Activated T-cell treated with anti-CD3 and anti-CD28 coated beads, Interleukin-2, amount 50 U/mL, for 1 hour (primary cell): Measurements from ENCODE around the gene TPM4.

ENCODE experiments used
- DNase-seq: peaks from one replicate; pipeline ENCODE4 v3.0.0-alpha.2; 2020

Gene TPM4

DNA sequence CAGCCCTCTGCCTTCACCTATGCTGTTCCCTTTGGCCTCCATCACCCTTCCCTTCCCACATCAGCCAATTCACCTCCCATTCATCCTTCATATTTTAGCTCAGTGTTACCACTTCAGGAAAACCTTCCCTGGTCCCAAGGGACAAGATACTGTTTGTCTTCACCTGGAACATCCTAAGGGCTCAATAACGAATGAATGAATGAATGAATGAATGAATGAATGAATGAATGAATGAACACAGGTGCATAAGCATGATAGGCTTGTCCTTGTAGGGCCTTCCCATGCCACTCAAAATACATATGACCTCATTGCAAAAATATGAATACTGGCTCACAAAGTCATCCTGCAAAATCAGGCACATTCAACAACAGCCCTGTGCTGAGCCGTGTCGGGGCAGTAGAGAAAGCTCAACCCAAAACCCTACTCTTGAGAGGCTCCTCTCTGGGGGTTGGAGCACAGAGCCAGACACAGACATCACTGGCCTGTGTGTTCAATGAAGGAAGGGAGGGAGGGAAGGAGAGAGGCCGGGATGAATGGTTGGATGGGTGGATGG is 33.7 kb upstream of the TPM4 start:
- DNase-seq, result no peak

- no peak for DNase-seq
Observed at GRCh38 chr19:16043156-16043757, 33.0 kb upstream of the TPM4 start.

GRCh38 chr19:16044746-16045145 is 31.5 kb upstream of the TPM4 start:
- no peak for DNase-seq

DNA sequence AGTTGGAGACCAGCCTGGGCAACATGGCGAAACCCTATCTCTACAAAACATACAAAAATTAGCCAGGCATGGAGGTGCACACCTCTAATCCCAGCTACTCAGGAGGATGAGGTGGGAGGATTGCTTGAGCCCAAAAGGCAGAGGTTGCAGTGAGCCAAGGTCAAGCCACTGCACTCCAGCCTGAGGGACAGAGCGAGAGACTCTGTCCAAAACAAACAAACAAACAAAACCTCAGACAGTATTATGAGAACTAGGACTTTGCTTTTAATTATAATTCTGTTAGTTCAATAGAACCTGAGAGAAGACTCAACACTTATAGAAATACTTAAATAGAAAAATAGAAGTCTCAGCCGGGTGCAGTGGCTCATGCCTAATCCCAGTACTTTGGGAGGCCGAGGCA is 31.1 kb upstream of the TPM4 start:
- no peak for DNase-seq

GRCh38 chr19:16045893-16046292 is 30.4 kb upstream of the TPM4 start:
- no peak for DNase-seq

DNA sequence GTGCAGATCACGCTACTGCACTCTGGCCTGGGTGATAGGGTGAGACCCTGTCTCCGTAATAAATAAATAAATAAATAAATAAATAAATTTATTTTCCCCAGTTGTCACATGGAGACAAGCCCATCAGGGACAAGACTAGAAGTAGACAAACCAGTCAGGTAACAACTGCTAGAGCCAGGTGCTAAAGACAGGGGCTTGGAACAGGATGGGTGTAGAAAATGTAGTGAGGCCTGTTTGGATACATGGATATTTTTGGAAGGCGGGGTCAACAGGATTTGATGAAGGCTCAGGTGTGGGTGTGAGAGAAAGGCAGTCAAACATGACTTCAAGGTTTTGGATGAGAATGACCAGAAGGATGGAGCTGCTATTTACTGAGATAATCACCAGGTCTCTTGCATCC is 27.7 kb upstream of the TPM4 start:
- no peak for DNase-seq

GRCh38 chr19:16051254-16052025 is 24.9 kb upstream of the TPM4 start:
- no peak for DNase-seq

- no peak for DNase-seq
Observed at GRCh38 chr19:16052353-16052752, 23.9 kb upstream of the TPM4 start.

DNA sequence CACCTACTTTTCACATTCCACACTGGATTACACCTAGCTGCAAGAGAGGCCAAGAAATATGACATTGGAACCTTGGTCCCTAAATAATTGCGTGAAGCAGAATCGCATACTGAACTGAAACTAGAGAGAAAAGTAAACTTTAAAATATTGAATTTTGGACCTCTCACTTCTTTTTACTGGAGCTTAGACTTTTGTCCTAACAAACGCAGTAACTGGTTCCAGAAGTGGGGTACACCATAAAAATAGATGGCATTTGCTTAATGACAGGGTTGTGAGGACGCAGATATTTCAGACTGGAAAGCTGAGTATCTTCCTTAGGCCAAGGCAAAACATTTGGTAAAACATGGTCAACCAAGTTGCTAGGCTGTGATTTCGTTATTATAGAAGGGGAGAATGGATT is 19.2 kb upstream of the TPM4 start:
- no peak for DNase-seq

- DNase-seq, result no peak
Observed at GRCh38 chr19:16060294-16060693, 16.0 kb upstream of the TPM4 start.

- DNase-seq, result no peak
Observed at GRCh38 chr19:16061943-16062342, 14.4 kb upstream of the TPM4 start.

DNA sequence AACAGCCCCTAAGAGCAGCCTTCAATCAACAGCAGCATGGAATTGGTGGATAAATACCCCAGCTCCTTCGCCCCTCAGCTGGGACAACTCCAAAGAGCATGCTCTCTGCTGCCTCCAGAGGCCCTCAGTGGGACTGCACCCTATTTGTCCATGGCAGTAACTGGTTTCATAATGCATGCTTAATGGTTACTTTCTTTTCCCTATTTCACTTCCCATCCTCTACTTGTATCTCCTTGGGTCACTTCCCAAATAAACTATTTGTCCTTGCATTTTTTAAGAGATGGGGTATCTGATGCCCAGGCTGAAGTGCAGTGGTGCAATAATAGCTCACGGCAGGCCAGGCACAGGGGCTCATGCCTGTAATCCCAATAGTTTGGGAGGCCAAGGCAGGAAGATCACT is 13.5 kb upstream of the TPM4 start:
- peak; percentile 79 for DNase-seq

- no peak for DNase-seq
Observed at GRCh38 chr19:16064209-16064889, 11.9 kb upstream of the TPM4 start.

DNA sequence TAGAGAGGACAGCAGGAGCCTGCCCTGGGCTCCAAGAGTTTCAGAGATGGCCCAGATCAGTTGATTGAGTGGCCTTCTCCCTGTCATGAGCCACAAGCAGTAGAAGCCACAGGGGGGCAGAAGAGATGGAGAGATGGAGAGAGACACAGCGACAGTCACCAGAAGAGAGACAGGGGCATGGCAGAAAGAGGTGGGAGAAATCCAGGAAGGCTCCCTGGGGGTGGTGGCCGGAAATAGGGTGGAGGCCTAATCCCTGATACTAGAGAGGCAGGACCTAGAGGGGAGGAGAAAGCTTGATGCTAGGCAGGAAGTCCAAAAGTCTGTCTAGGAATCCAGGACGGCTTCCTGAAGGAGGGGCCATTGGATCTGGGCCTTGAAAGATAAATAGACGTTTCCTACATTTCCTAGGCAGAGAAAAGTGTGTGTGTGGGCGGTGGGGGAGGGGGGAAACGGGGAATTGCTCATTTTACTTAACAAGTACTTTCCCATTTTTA is 9.6 kb upstream of the TPM4 start:
- DNase-seq, result no peak

GRCh38 chr19:16067205-16067938 is 8.9 kb upstream of the TPM4 start:
- DNase-seq, result no peak

DNA sequence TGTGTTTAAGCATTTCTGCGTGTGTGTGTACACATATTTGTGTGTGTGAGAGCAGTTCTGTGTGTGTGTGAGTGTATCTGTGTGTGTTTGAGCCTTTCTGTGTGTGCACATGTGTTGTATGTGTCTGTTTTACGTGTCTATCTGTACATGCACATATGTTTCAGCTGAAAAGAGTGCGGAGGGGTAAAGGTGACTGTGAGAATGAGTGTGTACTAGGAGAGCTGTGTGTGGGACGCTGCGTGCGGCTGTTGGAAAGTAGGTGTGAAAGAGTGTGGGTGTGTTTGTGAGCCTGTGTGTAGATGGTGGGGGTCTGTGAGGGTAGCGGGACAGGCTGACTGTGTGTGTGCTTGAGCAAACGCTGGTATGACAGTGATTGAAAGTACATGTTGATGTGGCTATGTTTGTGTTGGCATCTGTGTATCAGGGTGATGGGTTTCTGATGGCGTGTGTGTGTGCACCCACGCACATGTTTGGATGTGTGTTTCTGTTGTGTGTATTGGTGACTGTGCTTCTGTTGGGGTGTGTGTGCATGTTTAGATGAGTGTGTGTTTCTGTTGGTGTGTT is 7.5 kb upstream of the TPM4 start:
- DNase-seq, result no peak

DNA sequence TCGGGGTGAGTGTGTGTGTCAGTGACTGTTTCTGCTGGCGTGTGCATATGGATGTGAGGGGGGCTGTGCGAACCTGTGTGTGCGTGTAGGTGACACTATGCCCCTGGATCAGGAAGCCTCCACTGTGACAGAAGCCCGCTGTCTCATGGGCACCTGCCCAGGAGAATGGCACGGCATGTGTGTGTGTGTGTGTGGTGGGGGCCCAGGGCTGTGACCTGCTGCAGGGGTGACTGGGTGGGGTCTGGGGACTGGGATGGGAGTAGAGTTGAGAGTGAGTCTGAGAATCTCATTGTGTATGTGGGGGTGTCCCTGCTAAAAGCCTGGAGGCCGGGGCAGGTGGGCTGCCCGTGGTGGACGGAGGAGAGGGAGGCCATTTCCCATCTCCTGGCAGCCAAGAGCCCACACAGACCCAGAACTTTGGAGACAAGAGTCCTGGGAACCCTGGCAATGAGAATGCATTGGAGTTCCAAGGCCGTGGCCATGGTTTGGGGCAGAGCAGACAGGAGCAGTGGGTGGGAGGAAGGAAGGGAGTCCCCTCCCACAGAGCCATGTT is 6.4 kb upstream of the TPM4 start:
- no peak for DNase-seq

DNA sequence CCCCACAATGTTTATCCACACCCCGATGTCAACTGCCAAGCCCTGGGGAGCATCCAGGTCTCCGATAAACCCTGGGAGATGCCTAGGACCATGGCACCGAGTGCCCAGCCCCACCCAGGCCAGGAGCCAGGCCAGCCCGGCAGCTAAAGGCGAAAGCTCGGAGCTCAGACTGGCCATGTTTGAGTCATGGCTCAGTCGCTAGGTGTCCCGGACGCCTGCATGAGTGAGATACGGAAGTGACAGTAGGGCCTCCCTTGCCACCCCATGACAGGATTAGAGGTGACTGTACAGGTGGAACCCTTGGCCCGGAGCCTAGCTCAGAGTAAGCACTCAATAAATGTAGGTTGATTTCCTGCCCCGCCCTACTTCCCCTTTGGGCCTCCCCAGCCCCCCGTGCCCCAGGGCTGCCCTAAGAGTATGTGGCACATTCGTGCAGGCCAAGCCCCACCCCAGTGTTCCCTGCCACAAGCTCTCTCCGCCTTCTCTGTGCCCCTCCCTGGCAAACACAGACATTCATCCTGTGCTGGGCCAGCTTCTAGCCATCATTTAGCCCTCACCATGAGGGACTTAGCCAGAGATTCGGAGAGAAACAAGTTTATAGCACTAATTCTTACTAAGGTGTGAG is 5.8 kb upstream of the TPM4 start:
- DNase-seq, result peak; percentile 81

GRCh38 chr19:16071072-16071691 is 5.1 kb upstream of the TPM4 start:
- peak; percentile 14 for DNase-seq

GRCh38 chr19:16073481-16073880 is 2.8 kb upstream of the TPM4 start:
- DNase-seq, result peak; percentile 17

DNA sequence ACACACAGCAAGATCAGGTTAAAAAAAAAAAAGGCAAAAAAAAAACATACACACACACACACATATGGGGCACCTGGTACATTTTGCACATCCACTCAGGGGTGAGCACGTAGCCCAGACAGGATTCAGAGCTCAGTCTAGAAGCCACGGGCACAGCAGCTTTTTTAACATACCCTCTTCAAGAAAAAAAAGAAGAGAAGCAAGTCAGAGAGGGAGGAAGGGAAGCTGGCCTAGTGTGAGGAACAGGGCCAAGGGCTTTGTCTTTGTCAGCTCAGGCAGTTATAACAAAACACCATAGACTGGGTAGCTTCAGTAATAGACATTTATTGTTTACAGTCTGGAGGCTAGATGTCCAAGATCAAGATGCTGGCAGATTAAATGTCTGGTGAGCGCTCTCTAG is 2.3 kb upstream of the TPM4 start:
- DNase-seq, result peak; percentile 20
